ENCODE data around the gene PRICKLE2.

PRICKLE2 gene

DNA sequence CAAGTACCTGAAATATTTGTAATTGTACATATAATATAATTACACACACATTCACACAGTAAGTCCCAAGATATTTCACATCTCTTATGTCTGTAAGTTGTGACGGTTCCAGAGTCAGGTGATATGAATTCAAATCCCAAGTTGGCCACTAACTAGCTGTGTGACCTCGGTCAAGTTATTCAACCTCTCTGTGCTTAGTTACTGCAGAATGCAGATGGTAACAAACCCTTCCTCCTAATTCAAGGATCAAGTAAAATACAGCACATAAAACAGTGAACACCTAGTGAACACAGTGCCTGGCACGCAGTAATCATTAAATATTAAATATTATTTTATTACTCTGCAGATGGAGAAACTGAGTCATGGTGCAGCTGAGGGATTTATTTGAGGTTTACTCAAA, 6.9 kb downstream of the PRICKLE2 start:
- no peak for DNase-seq

GRCh38 chr3:64216274-64217147, 8.8 kb downstream of the PRICKLE2 start:
- no peak for DNase-seq

DNA sequence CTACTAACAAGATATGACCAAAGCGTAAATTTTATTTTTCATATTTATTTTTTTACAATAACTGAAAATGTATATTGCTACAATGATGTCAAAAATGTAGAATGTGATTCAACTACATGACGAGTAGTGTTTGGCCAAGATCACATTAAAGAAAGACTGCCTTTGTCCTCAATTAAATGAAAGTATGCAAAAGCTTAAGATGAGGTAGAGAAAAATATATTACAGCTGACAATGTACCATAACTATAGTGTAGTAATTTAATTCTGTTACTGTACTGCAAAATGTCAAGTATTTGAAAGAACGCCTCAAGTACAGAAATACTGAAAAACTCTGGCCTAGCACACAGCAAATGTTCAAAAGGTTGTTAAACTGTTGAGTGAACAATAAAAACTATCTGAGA, 9.7 kb downstream of the PRICKLE2 start:
- no peak for DNase-seq

DNA sequence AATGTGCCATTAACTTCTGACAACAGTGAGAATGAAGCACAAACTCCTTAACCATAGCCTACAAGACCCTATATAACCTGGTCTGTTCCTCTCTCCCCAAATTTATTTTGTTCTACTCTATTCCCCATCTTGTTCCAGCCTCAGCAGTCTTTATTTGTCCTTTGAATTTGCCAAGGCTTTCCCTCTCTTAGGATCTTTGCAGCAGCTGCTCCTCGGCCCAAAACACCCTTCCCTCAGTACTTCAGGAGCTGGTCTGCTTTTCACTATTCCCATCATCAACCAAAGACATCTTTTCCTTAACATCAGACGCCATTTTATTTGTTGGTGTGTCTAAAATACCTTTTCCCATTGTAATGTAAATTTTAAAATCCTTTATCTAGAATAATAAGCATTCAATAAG, 10.2 kb downstream of the PRICKLE2 start:
- DNase-seq: no peak

DNA sequence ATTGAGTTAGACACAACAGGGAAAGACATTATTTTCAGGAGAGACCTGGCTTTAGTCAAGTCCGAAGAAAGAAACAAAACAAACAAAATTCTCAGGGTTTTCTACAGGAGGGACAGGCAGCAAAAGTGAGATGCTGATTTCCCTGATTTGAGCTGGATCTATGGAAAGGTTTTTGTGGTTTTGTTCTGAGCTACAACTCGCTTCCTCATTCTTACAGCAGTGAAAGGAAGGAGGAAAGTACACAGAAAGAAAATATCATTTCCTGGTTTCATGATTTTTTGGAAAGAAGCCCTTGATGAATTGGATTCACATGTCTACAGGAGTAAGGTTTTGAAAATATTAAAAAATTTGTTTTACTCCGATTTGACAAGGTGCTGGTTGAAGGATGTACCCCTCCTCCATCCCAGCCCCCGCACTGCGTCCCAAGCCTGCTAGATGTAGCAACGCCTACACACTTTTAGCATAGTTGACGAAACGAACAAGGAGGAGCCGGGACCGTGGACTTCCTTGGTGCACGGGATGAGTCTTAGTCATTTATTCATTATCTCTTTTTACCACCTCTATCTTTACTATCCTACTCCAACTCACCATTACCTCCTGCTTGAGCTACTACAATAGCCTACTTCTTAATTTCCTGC, 10.8 kb downstream of the PRICKLE2 start:
- no peak for DNase-seq

DNA sequence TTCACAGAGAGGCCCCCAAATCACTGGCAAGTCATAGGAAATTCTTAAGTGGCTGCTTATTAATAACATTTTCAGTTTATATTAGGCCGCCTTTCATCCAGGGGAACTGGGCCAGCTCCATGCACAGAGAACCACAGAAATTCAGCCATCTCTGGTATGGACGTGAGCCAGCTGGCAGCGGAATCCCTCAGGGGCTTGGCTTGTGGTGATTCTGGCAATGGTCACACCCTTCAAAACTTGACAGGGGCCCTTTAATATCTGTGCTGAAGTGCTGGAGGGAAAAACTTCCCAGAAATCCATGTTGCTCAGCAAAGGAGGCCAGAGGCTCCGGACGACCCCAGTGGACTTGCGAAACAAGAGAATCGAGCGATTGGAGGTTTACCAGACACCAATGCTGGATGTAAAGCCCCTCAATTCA, 11.3 kb downstream of the PRICKLE2 start:
- no peak for DNase-seq

GRCh38 chr3:64213224-64213878, 11.9 kb downstream of the PRICKLE2 start:
- DNase-seq: no peak

DNA sequence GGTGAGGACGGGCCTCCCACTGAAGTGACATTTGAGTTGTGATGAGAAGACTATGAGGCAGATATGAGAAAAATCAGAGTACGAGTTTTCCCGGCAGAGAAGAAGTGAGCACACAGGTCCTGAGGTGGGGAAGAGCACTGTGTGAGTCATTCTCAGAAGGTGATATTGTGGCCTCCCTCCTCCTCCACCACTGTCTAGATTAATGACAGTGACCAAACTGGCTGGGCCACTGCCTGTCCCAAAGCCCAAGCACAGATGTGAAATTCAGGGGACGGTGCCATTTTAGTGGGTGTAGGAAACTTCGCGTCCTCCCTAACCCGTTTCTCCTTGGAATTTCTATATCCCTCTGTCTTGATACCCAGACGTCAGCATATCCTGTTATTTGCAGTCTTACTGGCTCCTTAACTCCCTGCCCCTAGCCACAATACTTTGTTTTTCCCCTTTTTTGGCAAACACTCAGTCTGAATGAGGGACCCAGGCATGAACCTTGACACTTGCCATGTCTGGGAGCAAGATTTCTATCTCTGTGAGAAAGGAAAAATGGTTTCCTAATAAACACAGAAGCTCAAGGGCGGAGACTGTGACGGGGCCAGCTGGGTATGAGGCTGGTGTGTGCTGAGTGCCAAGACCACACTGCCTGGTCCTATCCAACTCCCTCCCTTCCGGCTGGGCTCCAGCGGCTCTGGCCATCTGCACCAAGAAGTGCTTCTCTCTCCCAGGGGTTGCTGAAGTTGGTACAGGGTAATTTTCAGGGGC, 15.2 kb downstream of the PRICKLE2 start:
- DNase-seq: no peak

DNA sequence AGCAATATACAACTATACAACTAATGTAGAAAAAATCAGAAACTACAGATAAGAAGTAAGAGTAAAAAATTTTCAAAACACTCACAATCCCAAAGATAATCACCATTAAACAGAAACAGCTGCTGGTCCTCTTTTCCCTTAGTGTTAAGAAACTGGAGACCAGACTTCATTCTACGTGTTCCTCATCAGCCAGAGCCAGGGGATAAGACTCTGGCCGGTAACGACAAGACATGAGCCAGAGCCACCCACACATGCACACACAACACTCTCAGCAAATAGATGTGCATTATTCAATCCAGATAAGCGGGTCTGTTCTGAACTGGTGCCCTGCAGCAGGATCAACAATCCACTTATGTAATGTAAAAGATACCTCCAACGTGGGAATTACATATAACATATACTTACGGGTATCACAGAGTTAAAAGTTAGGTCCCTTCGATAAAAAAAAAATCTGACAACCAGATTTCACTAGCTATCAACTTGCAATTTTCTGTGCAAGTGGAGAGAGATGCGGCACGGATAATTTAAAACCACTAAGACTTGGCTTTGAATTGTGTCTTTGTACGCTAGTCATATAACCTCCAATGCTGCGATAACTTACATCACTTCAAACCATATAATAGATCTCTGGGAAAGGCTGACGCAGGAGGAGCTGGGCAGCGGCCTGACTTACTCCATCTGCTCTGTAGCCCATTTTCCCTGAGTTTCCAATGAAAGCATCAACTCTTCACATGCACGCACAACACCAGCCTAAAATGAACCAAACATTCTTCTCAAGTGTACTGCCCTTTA, 17.8 kb downstream of the PRICKLE2 start:
- no peak for DNase-seq

DNA sequence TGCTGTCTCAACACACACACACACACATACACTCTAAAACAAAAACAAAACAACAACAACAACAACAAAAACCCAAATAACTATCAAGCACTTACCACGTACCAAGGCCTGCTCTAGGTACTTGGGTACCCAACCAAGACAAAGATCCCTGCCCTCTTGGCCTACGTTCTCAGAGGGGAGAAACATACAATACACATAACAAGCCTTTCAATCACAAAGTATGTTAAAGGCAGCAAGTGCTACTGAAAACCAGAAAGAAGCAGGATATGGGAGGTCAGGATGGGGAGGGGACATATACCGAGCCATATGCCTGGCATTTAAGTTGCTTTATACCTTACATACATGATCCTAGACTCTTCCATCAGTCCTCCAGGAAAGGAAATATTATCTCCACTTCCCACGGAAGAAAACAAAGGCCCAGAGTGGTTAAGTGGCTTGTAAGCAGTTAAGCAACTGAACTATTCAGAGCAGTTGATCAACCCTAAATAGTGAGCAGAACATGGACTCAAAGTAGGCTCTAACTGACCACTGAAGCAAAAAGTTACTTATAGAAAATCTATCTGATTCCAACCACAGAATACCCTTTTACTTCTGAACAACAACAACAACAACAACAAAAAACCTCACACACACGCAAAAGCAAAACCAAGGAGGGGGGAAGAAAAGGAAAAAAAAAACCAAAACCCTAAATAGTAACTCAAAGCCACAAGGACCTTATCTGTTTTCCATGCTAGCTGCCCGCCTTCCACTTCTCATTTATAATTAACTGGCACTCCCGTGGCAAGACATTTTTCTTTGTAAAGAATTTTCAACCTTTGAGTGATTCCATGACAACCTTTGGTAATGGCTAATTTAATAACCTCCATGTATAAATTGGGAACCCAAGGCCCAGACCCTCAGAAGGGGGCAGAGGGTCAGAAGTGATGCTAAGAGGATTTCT, 21.0 kb downstream of the PRICKLE2 start:
- no peak for DNase-seq

DNA sequence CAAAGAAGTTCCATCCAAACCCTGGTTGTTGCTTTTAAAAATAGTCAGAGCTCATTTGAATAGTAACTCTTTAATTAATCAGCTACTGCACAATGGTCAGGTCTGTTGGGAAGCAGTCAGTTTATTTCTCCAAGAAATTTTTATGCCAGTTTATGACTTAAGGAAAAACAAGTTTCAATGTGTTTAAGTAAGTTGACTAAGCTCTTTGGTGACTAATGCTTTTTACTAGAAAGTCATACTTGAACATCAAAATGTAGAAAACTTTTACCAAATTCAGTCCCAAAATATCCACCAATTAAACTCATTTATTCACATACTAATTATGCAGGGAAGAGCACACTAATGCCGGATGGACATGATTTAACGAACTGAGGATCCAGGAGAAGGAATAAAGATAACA, 22.1 kb downstream of the PRICKLE2 start:
- DNase-seq: no peak

DNA sequence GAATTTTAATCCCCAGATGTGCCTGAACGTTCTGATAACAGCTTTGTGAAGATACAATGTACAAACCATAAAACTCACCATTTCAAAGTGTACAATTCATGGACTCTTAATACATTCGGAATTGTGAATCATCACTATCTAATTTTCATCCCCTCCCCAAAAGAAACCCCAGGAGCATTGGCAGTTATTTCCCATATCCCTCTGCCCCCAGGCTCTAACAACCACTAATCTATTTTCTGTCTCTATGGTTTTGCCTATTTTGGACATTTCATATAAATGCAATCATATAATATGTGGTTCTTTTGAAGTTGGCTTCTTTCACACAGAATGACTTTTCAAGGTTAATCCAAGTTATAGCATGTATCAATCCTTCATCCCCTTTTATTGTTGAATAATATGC, 25.3 kb downstream of the PRICKLE2 start:
- DNase-seq: no peak

DNA sequence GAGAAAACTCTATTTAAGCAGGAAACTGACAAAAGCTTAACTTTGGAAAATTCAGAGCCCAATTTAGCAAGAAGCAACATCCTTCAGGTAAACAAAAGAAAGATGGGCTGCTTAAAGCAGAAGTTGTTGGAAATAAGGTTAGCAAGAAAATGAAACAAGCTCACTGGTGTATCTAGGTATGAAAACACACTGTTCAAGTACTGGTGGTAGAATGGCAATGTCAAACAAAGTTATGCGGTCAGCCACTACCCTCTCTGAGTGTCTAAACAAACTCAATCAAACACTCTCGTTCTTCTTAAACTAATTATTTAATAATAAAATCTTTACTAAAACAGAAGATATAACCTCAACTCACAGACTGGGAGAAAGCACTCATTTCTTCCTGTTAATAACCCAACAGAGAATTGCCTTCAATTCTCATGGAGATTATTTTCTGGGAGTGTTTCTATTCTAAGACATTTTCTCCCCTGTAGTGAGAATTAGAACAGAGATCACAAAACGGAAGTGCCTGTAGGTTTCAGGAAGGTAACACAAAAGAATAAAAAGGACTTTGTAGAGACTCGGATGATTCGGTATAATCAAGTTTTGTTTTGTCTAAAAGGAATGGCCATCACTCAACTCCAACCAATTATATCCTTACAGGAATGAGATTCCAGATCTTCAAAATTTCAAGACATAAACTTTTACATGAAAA, 28.9 kb downstream of the PRICKLE2 start:
- DNase-seq: no peak

- no peak for DNase-seq
Observed at GRCh38 chr3:64195789-64196188, 29.5 kb downstream of the PRICKLE2 start.

- no peak for DNase-seq
Observed at GRCh38 chr3:64191822-64192221, 33.4 kb downstream of the PRICKLE2 start.

GRCh38 chr3:64190517-64191515, 34.5 kb downstream of the PRICKLE2 start:
- DNase-seq: no peak

DNA sequence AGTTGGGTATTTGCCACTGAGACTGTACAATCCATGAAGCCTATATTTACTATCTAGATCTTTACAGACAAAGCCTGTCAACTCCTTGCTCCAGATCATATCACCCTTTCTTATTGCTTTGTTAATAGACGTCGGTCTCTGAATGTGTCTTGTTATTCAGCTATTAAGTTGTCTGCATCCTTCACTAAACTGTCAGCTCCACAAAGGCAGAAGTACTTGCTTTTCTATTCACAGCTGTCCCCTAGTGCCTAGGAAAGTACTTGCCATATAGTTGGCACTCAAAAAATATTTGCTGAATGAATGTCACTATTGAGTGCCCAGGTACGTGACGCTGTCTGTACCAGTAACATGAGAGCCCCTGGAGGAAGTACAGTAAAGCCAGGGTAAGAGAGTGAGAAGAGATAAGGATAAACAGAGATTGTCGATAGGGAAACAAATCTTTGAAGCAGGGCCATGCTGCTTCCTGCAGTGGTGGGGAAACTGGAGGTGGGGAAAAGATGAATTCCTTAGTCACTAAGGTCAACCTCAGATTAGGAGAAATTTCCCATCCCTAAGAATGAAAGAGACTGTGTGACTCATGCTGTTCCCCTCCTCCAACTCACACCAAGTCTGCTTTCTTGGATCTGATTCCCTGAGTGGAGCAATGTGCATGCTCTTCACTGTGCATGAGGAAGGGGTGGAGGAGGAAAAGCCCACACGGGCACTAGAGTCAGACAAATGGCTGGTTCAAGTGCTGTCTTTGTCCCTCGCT, 36.3 kb downstream of the PRICKLE2 start:
- no peak for DNase-seq
